Measurements from ENCODE around the gene FGF5. TPM values are rescaled to one million over a fixed set of nuclear protein-coding genes. Genes with fewer than 3 reads are reported as not detected.

The FGF5 gene
- total RNA-seq, 1 donor from 2014 or later: not detected

DNA sequence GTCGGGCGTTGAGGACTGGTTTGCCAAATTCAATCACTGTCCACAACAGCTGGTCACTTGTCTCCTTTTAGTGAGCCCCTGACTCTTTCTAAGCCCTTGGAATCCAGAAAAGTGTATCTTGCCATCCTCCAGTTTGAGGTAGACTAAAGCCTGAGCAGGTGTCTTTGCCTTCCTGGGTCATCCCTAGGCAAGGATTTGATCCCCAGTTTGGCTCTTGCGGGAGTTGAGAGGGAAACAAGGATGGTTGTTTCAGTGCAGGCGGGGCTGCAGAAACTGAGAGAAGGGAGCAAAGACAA lies 2.2 kb upstream of the FGF5 start:
- no peak for DNase-seq (ENCODE audit: extremely low spot score in 2 of 2)
- intact Hi-C loops (cut with DNase I): no loop called here
- Histone ChIP-seq H3K4me3 (no peak overlapping the region), H3K27ac (no peak overlapping the region), H3K27me3 (no peaks in the 10 kb centered on the region), H3K9me3 (no peaks in the 10 kb centered on the region), H3K4me1 (peaks cover 21% of the 10 kb centered on the region), H3K36me3 (no peaks in the 10 kb centered on the region)
- TF ChIP-seq POLR2A (IDR thresholded peaks at IDR 0.05) (no peak), CTCF (IDR thresholded peaks at IDR 0.05) (no peak), POLR2AphosphoS5 (IDR thresholded peaks at IDR 0.05; ENCODE audit: insufficient read depth in 1 of 2, low read depth in 1 of 2) (no peak)

DNA sequence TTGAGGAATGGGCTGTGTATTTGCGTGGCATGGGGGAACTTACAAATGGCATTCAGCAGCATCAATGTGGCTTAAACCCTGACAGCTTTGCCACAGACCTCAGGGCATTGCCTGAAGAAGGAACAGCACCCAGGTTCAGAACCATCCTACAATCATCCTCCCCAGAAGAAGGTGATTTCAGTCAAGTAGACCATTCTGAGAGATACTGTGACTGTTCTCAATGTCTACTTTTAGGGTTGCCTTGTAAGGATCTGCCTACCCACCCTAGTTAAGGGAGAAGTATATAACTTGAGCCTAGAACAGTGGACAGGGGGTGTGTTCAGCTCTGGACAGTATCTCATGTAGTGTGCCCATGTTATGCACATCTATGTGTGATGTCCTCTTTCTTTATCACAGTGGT lies 1.6 kb upstream of the FGF5 start:
- TF ChIP-seq POLR2A (IDR thresholded peaks at IDR 0.05) (no peak), CTCF (IDR thresholded peaks at IDR 0.05) (no peak), POLR2AphosphoS5 (IDR thresholded peaks at IDR 0.05; ENCODE audit: insufficient read depth in 1 of 2, low read depth in 1 of 2) (no peak)
- Histone ChIP-seq H3K4me1 (peaks cover 21% of the 10 kb centered on the region), H3K4me3 (no peak overlapping the region), H3K36me3 (no peaks in the 10 kb centered on the region), H3K27me3 (no peaks in the 10 kb centered on the region), H3K27ac (no peak overlapping the region), H3K9me3 (no peaks in the 10 kb centered on the region)
- intact Hi-C loops (cut with DNase I): no loop called here
- DNase-seq (ENCODE audit: extremely low spot score in 2 of 2): no peak

DNA sequence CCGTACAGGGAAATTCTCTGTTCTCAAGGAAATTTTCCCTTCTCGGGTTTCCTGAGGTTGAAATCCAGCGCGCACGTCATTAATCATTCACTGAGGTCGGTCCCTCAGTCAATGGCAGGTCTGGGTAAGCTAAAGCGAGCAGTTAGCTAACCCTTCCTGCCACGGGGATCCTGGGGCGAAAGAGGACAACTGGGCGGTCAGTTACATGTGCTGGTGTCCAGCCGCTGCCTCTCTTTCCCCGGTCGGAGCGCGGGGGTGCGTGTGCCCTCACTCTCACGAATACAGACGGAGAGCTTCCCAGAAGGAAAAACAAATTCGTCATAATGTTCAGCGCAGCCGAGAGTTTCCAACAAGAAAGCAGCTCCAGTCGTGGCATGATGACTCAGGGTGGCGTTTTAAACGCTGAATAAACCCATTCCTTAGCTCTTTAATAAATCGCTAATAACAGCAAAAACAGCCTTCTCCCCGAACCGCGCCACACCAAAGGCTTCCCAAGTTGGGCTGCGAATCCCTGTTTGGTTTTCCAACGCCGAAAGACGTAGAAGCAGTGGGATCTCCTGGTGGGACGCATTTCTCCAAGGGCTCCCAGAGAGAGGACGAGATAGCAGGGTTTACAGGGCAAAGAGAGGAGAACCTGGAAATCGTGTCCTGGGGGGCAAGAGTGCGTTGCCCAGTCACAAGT lies 752 bp upstream of the FGF5 start:
- no peak overlapping the region for H3K27ac ChIP-seq
- intact Hi-C loops (cut with DNase I): no loop called here
- TF ChIP-seq POLR2A (IDR thresholded peaks at IDR 0.05) (no peak), POLR2AphosphoS5 (IDR thresholded peaks at IDR 0.05; ENCODE audit: insufficient read depth in 1 of 2, low read depth in 1 of 2) (no peak), CTCF (IDR thresholded peaks at IDR 0.05) (no peak)
- no peak for DNase-seq (ENCODE audit: extremely low spot score in 2 of 2)
- H3K36me3 ChIP-seq: no peaks in the 10 kb centered on the region
- H3K9me3 ChIP-seq: no peaks in the 10 kb centered on the region
- no peaks in the 10 kb centered on the region for H3K27me3 ChIP-seq
- H3K4me1 ChIP-seq: peaks cover 21% of the 10 kb centered on the region
- peak overlapping the region; percentile 27 to 36 for H3K4me3 ChIP-seq

GRCh38 chr4:80266902-80267380 lies 477 bp downstream of the FGF5 start:
- H3K36me3 ChIP-seq: no peaks in the 10 kb centered on the region
- no peaks in the 10 kb centered on the region for H3K9me3 ChIP-seq
- no peak for DNase-seq (ENCODE audit: extremely low spot score in 2 of 2)
- TF ChIP-seq POLR2A (IDR thresholded peaks at IDR 0.05): no peak
- TF ChIP-seq POLR2AphosphoS5 (IDR thresholded peaks at IDR 0.05; ENCODE audit: insufficient read depth in 1 of 2, low read depth in 1 of 2): no peak
- no peak for TF ChIP-seq CTCF (IDR thresholded peaks at IDR 0.05)
- no peaks in the 10 kb centered on the region for H3K27me3 ChIP-seq
- H3K27ac ChIP-seq: no peak overlapping the region
- H3K4me1 ChIP-seq: peaks cover 21% of the 10 kb centered on the region
- H3K4me3 ChIP-seq: peak overlapping the region; percentile 27 to 36
- intact Hi-C loops (cut with DNase I): no loop called here

- no peak for DNase-seq (ENCODE audit: extremely low spot score in 2 of 2)
- TF ChIP-seq CTCF (IDR thresholded peaks at IDR 0.05): no peak
- no peak for TF ChIP-seq POLR2A (IDR thresholded peaks at IDR 0.05)
- TF ChIP-seq POLR2AphosphoS5 (IDR thresholded peaks at IDR 0.05; ENCODE audit: insufficient read depth in 1 of 2, low read depth in 1 of 2): no peak
- intact Hi-C loops (cut with DNase I): no loop called here
- no peaks in the 10 kb centered on the region for H3K27me3 ChIP-seq
- H3K9me3 ChIP-seq: no peaks in the 10 kb centered on the region
- H3K36me3 ChIP-seq: no peaks in the 10 kb centered on the region
- H3K27ac ChIP-seq: no peak overlapping the region
- no peak overlapping the region for H3K4me3 ChIP-seq
- H3K4me1 ChIP-seq: peaks cover 21% of the 10 kb centered on the region
These were observed 1.8 kb downstream of the FGF5 start for GRCh38 chr4:80268081-80268823.
